Mesendoderm (in vitro differentiated cells): Measurements from ENCODE around the gene CRISPLD2.
"Not testable (repeated sequence)": the region's sequence is repeated elsewhere in the genome, so short reads cannot be mapped to it uniquely, and the experiment has no call there.

ENCODE experiments used
- DNase-seq: peaks from one replicate; pipeline ENCODE4 v3.0.0; 2013
- H2AK5ac ChIP-seq: 2 replicates; pipeline ENCODE4 v1.6.1; 2013; ENCODE audit warnings: low read length, inconsistent platforms
- H2BK120ac ChIP-seq: 2 replicates; pipeline ENCODE4 v1.6.1; 2013; ENCODE audit warnings: low read depth, mild to moderate bottlenecking, low read length, moderate library complexity, mixed read lengths
- H2BK15ac ChIP-seq: replicated peaks from 2 replicates; pipeline ENCODE4 v1.6.1; 2013; ENCODE audit warnings: low read depth, mild to moderate bottlenecking, moderate library complexity
- H2BK5ac ChIP-seq: 2 replicates; pipeline ENCODE4 v1.6.1; 2013; ENCODE audit warnings: low read length, inconsistent platforms
- H3K18ac ChIP-seq: 2 replicates; pipeline ENCODE4 v1.6.1; 2013; ENCODE audit warnings: mild to moderate bottlenecking, low read length, mixed read lengths
- H3K23ac ChIP-seq: one replicate; pipeline ENCODE4 v1.6.1; 2013; ENCODE audit warnings: low read length
- H3K27ac ChIP-seq: 2 replicates; pipeline ENCODE4 v1.5.1; 2013; ENCODE audit warnings: low read depth, mild to moderate bottlenecking, inconsistent platforms, low read length, moderate library complexity
- H3K27me3 ChIP-seq: 2 replicates; pipeline ENCODE4 v1.6.1; 2013; ENCODE audit warnings: low read length, control low read depth, mild to moderate bottlenecking, inconsistent platforms; ENCODE audit not compliant: insufficient read depth, poor library complexity
- H3K36me3 ChIP-seq: 2 replicates; pipeline ENCODE4 v1.6.1; 2013; ENCODE audit warnings: low read length, inconsistent platforms; ENCODE audit not compliant: control insufficient read depth, insufficient read depth
- H3K4ac ChIP-seq: one replicate; pipeline ENCODE4 v1.6.1; 2013; ENCODE audit warnings: low read depth, mild to moderate bottlenecking, low read length, moderate library complexity
- H3K4me1 ChIP-seq: 2 replicates; pipeline ENCODE4 v1.6.1; 2013; ENCODE audit warnings: low read depth, low read length, inconsistent platforms; ENCODE audit not compliant: control insufficient read depth
- H3K4me2 ChIP-seq: 2 replicates; pipeline ENCODE4 v1.6.1; 2013; ENCODE audit warnings: low read length
- H3K4me3 ChIP-seq: 2 replicates; pipeline ENCODE4 v1.5.1; 2013; ENCODE audit warnings: mild to moderate bottlenecking, low read length
- H3K56ac ChIP-seq: one replicate; pipeline ENCODE4 v1.6.1; 2013; ENCODE audit warnings: low read length
- H3K79me1 ChIP-seq: 2 replicates; pipeline ENCODE4 v1.6.1; 2013; ENCODE audit warnings: low read length, inconsistent platforms
- H3K79me2 ChIP-seq: 2 replicates; pipeline ENCODE4 v1.6.1; 2013; ENCODE audit warnings: mild to moderate bottlenecking, low read length; ENCODE audit not compliant: control insufficient read depth, insufficient read depth
- H3K9ac ChIP-seq: 2 replicates; pipeline ENCODE4 v1.6.1; 2013; ENCODE audit warnings: low read length, inconsistent platforms
- H4K5ac ChIP-seq: one replicate; pipeline ENCODE4 v1.6.1; 2013; ENCODE audit warnings: low read length
- H4K8ac ChIP-seq: one replicate; pipeline ENCODE4 v1.6.1; 2013; ENCODE audit warnings: low read depth, mild to moderate bottlenecking, control low read depth, low read length, moderate library complexity
- WGBS: extraction: QIAGEN DNeasy Blood & Tissue Kit; methylation state at CpG from one replicate; pipeline ENCODE4 v1.1.7; 2013; ENCODE audit warnings: low lambda C conversion rate, missing lambda C conversion rate; ENCODE audit not compliant: insufficient coverage; ENCODE audit errors: extremely low coverage; 5-methylcytosine and 5-hydroxymethylcytosine counted together

CRISPLD2 gene

DNA sequence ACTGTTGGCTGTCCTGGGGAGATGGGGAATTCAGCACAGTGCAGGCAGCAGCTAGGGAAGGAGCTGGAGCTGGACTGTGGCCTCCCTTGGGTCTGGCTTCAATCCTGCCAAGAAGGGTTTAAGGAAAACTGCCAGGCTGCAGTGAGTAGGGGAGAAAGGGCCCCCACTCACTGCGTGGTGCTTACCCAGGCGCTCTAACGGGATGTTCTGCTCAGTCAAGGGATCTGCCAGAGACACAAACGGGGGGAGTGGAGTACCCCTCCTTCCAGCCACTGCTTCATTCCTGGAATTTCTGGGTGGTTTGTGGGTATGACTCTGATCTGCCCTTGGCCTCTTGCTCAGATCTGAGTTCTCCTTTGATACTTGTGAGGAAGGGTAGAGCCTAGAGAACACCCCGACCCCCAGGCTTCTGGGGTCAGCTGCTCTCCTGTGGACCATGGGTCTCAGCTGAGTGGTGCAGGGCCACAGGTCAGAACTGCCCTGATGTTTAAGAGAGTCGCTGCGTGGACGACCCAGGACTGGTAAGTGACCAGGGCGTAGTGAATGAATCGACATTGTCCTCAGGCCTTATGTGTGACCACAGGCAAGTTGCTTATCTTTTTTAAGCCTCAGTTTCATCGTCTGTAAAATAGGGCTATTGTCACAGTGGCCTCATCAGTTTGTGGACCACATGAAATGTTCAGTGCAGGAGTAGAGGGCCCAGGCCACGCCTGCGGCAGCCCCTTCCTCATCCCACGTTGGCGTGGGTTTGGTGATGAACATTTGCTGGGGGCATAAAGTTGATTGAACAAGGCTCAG, 9.6 kb downstream of the CRISPLD2 start:
- Histone ChIP-seq H3K56ac (no peak overlapping the region), H3K27ac (no peak overlapping the region), H4K5ac (no peak overlapping the region), H3K23ac (no peak overlapping the region), H2BK120ac (no peak overlapping the region), H3K4ac (no peak overlapping the region), H4K8ac (no peak overlapping the region), H2BK15ac (no peak overlapping the region), H3K4me1 (no peaks in the 10 kb centered on the region), H3K9ac (no peak overlapping the region), H3K79me2 (no peaks in the 10 kb centered on the region), H3K4me3 (no peak overlapping the region), H3K36me3 (no peaks in the 10 kb centered on the region), H3K4me2 (no peak overlapping the region), H2AK5ac (no peak overlapping the region), H3K79me1 (no peaks in the 10 kb centered on the region), H3K18ac (no peak overlapping the region), H3K27me3 (no peaks in the 10 kb centered on the region), H2BK5ac (no peak overlapping the region)
- DNase-seq = no peak
- WGBS = no CpG with 5 or more reads among the region's 15 CpGs

DNA sequence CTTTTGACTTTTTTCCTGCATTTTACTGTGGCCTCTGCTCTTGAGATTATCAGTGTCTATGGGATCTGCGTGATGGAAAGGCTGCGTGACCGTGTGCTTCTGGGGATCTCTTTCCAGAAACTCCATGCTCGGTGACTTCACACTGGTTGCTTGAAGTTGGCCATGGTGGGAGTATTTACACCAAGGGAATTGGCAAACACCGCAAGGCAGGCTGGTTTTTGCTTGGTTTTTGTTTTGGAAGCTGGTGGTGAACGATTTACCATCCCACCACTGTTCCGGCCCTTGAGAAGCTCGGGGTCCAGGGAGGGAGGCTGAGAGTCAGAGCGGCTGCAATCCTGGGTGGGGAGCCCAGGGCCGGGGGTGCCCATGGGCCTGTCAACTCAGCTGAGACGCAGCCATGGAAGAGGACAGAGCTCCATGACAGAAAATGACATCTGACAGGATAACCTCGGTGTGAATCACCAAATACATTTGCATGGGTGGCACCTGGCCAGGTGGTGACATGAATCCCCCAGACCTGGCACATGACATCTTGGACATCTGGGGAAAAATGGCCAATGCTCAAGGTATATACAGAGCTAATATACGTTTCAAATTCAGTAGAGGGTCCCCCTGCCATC, 11.1 kb downstream of the CRISPLD2 start:
- no peak overlapping the region for H3K27ac ChIP-seq
- H3K79me1 ChIP-seq = no peaks in the 10 kb centered on the region
- H3K23ac ChIP-seq = no peak overlapping the region
- no peak overlapping the region for H2AK5ac ChIP-seq
- no peak overlapping the region for H2BK15ac ChIP-seq
- H4K5ac ChIP-seq = no peak overlapping the region
- H3K4me2 ChIP-seq = no peak overlapping the region
- no peak overlapping the region for H3K4ac ChIP-seq
- no peak overlapping the region for H3K9ac ChIP-seq
- no peak overlapping the region for H2BK5ac ChIP-seq
- no peaks in the 10 kb centered on the region for H3K79me2 ChIP-seq
- H3K56ac ChIP-seq = no peak overlapping the region
- H3K27me3 ChIP-seq = no peaks in the 10 kb centered on the region
- H3K36me3 ChIP-seq = no peaks in the 10 kb centered on the region
- no peak overlapping the region for H3K18ac ChIP-seq
- WGBS = no CpG with 5 or more reads among the region's 13 CpGs
- no peak overlapping the region for H2BK120ac ChIP-seq
- no peak overlapping the region for H3K4me3 ChIP-seq
- no peak overlapping the region for H4K8ac ChIP-seq
- no peak for DNase-seq
- H3K4me1 ChIP-seq = no peaks in the 10 kb centered on the region

DNA sequence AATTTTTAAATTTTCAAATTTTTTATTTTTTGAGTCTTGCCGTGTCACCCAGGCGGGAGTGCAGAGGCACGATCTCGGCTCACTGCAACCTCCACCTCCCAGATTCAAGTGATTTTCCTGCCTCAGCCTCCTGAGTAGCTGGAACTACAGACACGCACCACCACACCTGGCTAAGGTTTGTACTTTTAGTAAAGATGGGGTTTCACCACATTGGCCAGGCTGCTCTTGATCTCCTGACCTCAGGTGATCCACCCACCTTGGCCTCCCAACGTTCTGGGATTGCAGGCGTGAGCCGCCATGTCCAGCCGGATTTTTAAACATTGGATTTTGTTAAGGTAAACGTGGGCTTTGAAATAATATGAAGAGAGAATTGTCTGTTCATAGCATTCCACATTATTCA, 11.9 kb downstream of the CRISPLD2 start:
- H3K27ac ChIP-seq, H3K79me1 ChIP-seq, H3K36me3 ChIP-seq, H2BK15ac ChIP-seq, H3K4me2 ChIP-seq, H3K56ac ChIP-seq, H2BK5ac ChIP-seq, H4K8ac ChIP-seq, H3K4me1 ChIP-seq, H3K4me3 ChIP-seq, H3K9ac ChIP-seq, H3K27me3 ChIP-seq, H2BK120ac ChIP-seq, H3K18ac ChIP-seq, H3K23ac ChIP-seq, H4K5ac ChIP-seq, H3K79me2 ChIP-seq, H3K4ac ChIP-seq, H2AK5ac ChIP-seq, DNase-seq: not testable (repeated sequence)
- WGBS = no CpG with 5 or more reads among the region's 10 CpGs

DNA sequence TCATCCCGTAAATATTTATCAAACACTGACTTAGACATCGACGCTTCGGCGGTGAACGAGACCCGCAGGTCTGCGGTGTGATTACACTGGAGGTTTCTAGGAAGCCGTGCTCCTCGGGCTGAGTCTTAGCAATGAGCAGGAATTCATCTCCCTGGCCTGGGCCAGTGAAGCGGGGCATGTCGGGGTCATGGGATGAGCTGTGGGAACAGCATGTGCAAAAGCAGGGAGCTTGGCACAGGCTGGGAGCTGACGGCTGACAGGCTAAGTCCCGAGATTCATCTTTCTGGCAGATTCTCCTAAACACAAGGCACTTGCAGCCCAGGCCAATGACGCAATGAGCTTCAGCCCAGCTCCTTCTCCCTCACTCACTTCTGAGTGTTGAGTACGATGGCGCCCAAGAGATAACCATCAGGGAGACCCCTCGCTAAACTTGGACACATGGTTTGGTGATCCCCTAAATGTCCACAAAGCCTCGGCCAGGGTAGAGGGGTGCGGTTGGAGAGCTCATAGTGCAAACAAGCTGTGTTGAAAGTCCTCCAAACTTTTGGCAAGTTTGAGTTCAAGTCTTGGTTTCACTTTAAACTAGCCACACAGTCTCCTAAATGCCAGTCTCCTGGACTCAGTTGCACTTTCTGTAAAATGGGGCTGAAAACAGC, 12.8 kb downstream of the CRISPLD2 start:
- no peaks in the 10 kb centered on the region for H3K79me1 ChIP-seq
- no peak overlapping the region for H2AK5ac ChIP-seq
- H3K18ac ChIP-seq = no peak overlapping the region
- H3K27ac ChIP-seq = no peak overlapping the region
- no peaks in the 10 kb centered on the region for H3K79me2 ChIP-seq
- H3K4me2 ChIP-seq = no peak overlapping the region
- H2BK120ac ChIP-seq = no peak overlapping the region
- no peak overlapping the region for H2BK15ac ChIP-seq
- no peak overlapping the region for H3K9ac ChIP-seq
- no peaks in the 10 kb centered on the region for H3K36me3 ChIP-seq
- no peaks in the 10 kb centered on the region for H3K4me1 ChIP-seq
- H3K4ac ChIP-seq = no peak overlapping the region
- no peak overlapping the region for H4K8ac ChIP-seq
- H3K56ac ChIP-seq = no peak overlapping the region
- no peak for DNase-seq
- no peak overlapping the region for H3K23ac ChIP-seq
- H4K5ac ChIP-seq = no peak overlapping the region
- no peak overlapping the region for H2BK5ac ChIP-seq
- H3K27me3 ChIP-seq = no peaks in the 10 kb centered on the region
- no CpG with 5 or more reads among the region's 20 CpGs for WGBS
- no peak overlapping the region for H3K4me3 ChIP-seq

DNA sequence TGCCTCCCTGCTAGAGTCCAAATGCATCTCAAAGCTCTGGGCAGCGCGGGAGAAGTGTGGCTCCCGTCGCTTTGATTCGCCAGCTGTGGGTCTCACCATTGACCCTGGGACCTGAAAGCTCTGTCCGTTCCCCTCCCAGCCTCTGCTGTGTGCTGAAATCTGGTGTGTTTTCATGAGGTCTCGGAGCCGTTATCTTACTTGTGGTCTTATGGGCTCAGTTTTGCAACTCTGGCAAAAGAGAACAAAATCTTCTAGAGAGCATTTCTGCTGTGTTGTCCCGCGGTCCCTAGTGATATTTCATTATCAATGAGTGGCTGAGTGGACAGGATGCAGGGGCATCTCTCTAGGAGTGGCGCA, 13.3 kb downstream of the CRISPLD2 start:
- Histone ChIP-seq H3K79me1 (no peaks in the 10 kb centered on the region), H3K36me3 (no peaks in the 10 kb centered on the region), H3K56ac (no peak overlapping the region), H3K23ac (no peak overlapping the region), H4K5ac (no peak overlapping the region), H2BK15ac (no peak overlapping the region), H3K4me2 (no peak overlapping the region), H3K4me3 (no peak overlapping the region), H3K27ac (no peak overlapping the region), H3K18ac (no peak overlapping the region), H4K8ac (no peak overlapping the region), H2BK5ac (no peak overlapping the region), H3K4me1 (no peaks in the 10 kb centered on the region), H2AK5ac (no peak overlapping the region), H2BK120ac (no peak overlapping the region), H3K9ac (no peak overlapping the region), H3K27me3 (no peaks in the 10 kb centered on the region), H3K79me2 (no peaks in the 10 kb centered on the region), H3K4ac (no peak overlapping the region)
- DNase-seq = no peak
- no CpG with 5 or more reads among the region's 11 CpGs for WGBS
